SK-N-SH (cell line): Measurements from ENCODE around the gene RBBP9.

ENCODE experiments used
- FOXJ3 ChIP-seq: sonication (generic); formaldehyde crosslinking; IDR thresholded peaks from 2 replicates; pipeline ENCODE4 v1.5.1; 2020; ENCODE audit warnings: mild to moderate bottlenecking, missing genetic modification reagents
- PBX3 ChIP-seq: IDR thresholded peaks from 2 replicates; pipeline ENCODE4; 2012
- RFX5 ChIP-seq: IDR thresholded peaks from 2 replicates; pipeline ENCODE4 v1.6.1; 2012; ENCODE audit warnings: mild to moderate bottlenecking, improper control_type of control experiment, low read length
- TF ChIP-seq, protein P1 (sequence below): IDR thresholded peaks from 2 replicates; pipeline ENCODE4 v1.4.0; 2012; ENCODE audit warnings: low read depth, borderline replicate concordance
- TF ChIP-seq, protein P2 (sequence below): fragments of 200-600 bp; sonication (generic); IDR thresholded peaks from 2 replicates; pipeline ENCODE4 v1.6.1; 2017; ENCODE audit warnings: antibody characterized with exemption, mild to moderate bottlenecking, moderate library complexity
- TF ChIP-seq, protein P3 (sequence below): IDR thresholded peaks from 2 replicates; pipeline ENCODE4 v1.4.0; 2012; ENCODE audit warnings: low read depth
- TF ChIP-seq, protein P4 (sequence below): fragments of 150-350 bp; IDR thresholded peaks from 2 replicates; pipeline ENCODE4 v1.6.1; 2017; ENCODE audit warnings: antibody characterized with exemption, low read length, low read depth, borderline replicate concordance

DNA sequence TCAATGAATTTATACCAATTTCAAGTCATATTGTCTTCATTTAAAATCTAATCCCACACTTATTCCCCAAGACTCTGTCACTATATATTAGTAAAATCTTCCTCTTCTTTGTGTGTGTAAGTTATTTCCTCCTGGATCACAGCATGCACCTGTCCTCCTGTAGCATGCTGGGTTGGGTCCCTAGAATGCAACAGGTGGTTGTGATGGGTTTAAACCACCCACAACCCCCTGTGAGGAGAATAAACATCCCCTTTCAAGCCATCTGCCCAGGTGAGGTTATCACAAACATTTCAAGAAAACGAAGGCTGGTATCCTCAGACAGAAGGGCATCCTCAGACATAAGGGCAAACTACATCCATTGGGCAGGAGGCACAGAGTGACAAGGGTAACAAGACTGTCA lies 56.6 kb downstream of the RBBP9 start:
- TF ChIP-seq, protein P1, sequence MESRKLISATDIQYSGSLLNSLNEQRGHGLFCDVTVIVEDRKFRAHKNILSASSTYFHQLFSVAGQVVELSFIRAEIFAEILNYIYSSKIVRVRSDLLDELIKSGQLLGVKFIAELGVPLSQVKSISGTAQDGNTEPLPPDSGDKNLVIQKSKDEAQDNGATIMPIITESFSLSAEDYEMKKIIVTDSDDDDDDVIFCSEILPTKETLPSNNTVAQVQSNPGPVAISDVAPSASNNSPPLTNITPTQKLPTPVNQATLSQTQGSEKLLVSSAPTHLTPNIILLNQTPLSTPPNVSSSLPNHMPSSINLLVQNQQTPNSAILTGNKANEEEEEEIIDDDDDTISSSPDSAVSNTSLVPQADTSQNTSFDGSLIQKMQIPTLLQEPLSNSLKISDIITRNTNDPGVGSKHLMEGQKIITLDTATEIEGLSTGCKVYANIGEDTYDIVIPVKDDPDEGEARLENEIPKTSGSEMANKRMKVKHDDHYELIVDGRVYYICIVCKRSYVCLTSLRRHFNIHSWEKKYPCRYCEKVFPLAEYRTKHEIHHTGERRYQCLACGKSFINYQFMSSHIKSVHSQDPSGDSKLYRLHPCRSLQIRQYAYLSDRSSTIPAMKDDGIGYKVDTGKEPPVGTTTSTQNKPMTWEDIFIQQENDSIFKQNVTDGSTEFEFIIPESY, result no peak
- TF ChIP-seq, protein P2, sequence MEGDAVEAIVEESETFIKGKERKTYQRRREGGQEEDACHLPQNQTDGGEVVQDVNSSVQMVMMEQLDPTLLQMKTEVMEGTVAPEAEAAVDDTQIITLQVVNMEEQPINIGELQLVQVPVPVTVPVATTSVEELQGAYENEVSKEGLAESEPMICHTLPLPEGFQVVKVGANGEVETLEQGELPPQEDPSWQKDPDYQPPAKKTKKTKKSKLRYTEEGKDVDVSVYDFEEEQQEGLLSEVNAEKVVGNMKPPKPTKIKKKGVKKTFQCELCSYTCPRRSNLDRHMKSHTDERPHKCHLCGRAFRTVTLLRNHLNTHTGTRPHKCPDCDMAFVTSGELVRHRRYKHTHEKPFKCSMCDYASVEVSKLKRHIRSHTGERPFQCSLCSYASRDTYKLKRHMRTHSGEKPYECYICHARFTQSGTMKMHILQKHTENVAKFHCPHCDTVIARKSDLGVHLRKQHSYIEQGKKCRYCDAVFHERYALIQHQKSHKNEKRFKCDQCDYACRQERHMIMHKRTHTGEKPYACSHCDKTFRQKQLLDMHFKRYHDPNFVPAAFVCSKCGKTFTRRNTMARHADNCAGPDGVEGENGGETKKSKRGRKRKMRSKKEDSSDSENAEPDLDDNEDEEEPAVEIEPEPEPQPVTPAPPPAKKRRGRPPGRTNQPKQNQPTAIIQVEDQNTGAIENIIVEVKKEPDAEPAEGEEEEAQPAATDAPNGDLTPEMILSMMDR, result no peak
- no peak for TF ChIP-seq RFX5
- no peak for TF ChIP-seq PBX3
- TF ChIP-seq, protein P3, sequence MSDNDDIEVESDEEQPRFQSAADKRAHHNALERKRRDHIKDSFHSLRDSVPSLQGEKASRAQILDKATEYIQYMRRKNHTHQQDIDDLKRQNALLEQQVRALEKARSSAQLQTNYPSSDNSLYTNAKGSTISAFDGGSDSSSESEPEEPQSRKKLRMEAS, result no peak
- TF ChIP-seq, protein P4, sequence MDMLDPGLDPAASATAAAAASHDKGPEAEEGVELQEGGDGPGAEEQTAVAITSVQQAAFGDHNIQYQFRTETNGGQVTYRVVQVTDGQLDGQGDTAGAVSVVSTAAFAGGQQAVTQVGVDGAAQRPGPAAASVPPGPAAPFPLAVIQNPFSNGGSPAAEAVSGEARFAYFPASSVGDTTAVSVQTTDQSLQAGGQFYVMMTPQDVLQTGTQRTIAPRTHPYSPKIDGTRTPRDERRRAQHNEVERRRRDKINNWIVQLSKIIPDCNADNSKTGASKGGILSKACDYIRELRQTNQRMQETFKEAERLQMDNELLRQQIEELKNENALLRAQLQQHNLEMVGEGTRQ, result no peak
- TF ChIP-seq FOXJ3 (CRISPR knock-in tag), result no peak
